ENCODE results near the gene CTNNBIP1. TPM values are rescaled to one million over a fixed set of nuclear protein-coding genes. Genes with fewer than 3 reads are reported as not detected.

Gene CTNNBIP1
- total and polyA plus RNA-seq, 2 of the 8 experiments (the other 6 are each of a cell fraction or from before 2014, with no cell fraction given): 40.9 to 46.6 TPM

GRCh38 chr1:9865724-9866123 is 44.3 kb downstream of the CTNNBIP1 start (continued):
- TF ChIP-seq CHD7 (IDR thresholded peaks at IDR 0.05; ENCODE audit: insufficient replicate concordance, low read length) (no peak), CHD2 (IDR thresholded peaks at IDR 0.05; ENCODE audit: low read length) (no peak), TAF1 (IDR thresholded peaks at IDR 0.05; ENCODE audit: low read depth, low read length) (no peak), SP4 (IDR thresholded peaks at IDR 0.05; ENCODE audit: low read length) (no peak), EGR1 (IDR thresholded peaks at IDR 0.05; ENCODE audit: borderline replicate concordance, low read depth, low read length) (no peak), TEAD4 (IDR thresholded peaks at IDR 0.05; ENCODE audit: low read depth, low read length) (no peak), SIX5 (IDR thresholded peaks at IDR 0.05; ENCODE audit: low read depth, low read length) (no peak), KDM4A (IDR thresholded peaks at IDR 0.05; ENCODE audit: low read depth, low read length, severe bottlenecking) (no peak), RAD21 (IDR thresholded peaks at IDR 0.05 in 1 of 2, conservative IDR thresholded peaks at IDR 0.05 in 1 of 2; ENCODE audit: low read depth in 2 of 2, low read length in 2 of 2) (no peak), RXRA (IDR thresholded peaks at IDR 0.05; ENCODE audit: insufficient read depth, low read depth, low read length) (no peak), ZNF274 (IDR thresholded peaks at IDR 0.05; ENCODE audit: borderline replicate concordance, extremely low read depth, low read length) (no peak)
